Suprapubic skin (tissue), 3 donors: ENCODE data around the gene ARFGEF3.

Experiments
- EP300 ChIP-seq: sonication (generic); formaldehyde crosslinking; IDR thresholded peaks from one replicate; pipeline ENCODE4 v1.6.1; 2017; ENCODE audit warnings: antibody characterized with exemption
- TF ChIP-seq, protein P1 (sequence below), 2 donors: fragments of 200-600 bp in 1 of 2; fragments of 450-650 bp in 1 of 2; sonication (generic) in 1 of 2; IDR thresholded peaks; one replicate each; pipeline ENCODE4 v1.5.1; 2016 to 2019; ENCODE audit warnings: antibody characterized with exemption in 2 of 2, mild to moderate bottlenecking in 1 of 2, moderate library complexity in 1 of 2

- TF ChIP-seq, protein P1, sequence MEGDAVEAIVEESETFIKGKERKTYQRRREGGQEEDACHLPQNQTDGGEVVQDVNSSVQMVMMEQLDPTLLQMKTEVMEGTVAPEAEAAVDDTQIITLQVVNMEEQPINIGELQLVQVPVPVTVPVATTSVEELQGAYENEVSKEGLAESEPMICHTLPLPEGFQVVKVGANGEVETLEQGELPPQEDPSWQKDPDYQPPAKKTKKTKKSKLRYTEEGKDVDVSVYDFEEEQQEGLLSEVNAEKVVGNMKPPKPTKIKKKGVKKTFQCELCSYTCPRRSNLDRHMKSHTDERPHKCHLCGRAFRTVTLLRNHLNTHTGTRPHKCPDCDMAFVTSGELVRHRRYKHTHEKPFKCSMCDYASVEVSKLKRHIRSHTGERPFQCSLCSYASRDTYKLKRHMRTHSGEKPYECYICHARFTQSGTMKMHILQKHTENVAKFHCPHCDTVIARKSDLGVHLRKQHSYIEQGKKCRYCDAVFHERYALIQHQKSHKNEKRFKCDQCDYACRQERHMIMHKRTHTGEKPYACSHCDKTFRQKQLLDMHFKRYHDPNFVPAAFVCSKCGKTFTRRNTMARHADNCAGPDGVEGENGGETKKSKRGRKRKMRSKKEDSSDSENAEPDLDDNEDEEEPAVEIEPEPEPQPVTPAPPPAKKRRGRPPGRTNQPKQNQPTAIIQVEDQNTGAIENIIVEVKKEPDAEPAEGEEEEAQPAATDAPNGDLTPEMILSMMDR (IDR thresholded peaks at IDR 0.05): no peak
- TF ChIP-seq EP300: no peak
Observed at GRCh38 chr6:138198430-138199091, 36.8 kb downstream of the ARFGEF3 start.
